HCT116 (cell line): ENCODE measurements around the gene SCGB1A1. TPM values are rescaled to one million over a fixed set of nuclear protein-coding genes. Genes with fewer than 3 reads are reported as not detected.

Experiments
- ATAC-seq: fragments of 200-7000 bp; cut with Tn5 transposase; 2 replicates; pipeline ENCODE4 v1.9.1; 2020; ENCODE audit warnings: mild to moderate bottlenecking, moderate library complexity
- BruUV-seq: library from RNA; stranded (reverse); fragments of 400-500 nt; replicated peaks from 2 replicates; lab custom pipeline; 2021; lab: Mats Ljungman, UMichigan
- CTCF ChIA-PET: fragments of 300-600 bp; sonication (Branson Sonifier 250); formaldehyde crosslinking; loops from one replicate; lab custom pipeline; 2021; ENCODE audit warnings: antibody characterized with exemption; lab: Charles Lee
- POLR2A ChIA-PET: fragments of 300-600, 350-600 bp; sonication (Branson Sonifier 250); formaldehyde crosslinking; loops from one replicate; lab custom pipeline; 2021; ENCODE audit warnings: antibody characterized with exemption; lab: Charles Lee
- RAD21 ChIA-PET, 2 experiments: fragments of 300-600 bp; sonication (Branson Sonifier 250); formaldehyde crosslinking; loops; one replicate each; lab custom pipeline; 2023; ENCODE audit warnings: low total read pairs in 2 of 2; ENCODE audit not compliant: uncharacterized antibody in 2 of 2, unreplicated experiment in 2 of 2, low non-redundant PET in 1 of 2; lab: Charles Lee
- DNase-seq: peaks from one replicate; pipeline ENCODE4 v3.0.0-alpha.2; 2010; ENCODE audit warnings: low read depth, low spot score
- H2AFZ ChIP-seq: fragments of 200-600 bp; shearing (Covaris generic), sonication (generic); 2 replicates; pipeline ENCODE4 v1.6.1; 2017; ENCODE audit warnings: low read depth, mixed run types, mixed read lengths, antibody characterized with exemption, low read length; ENCODE audit not compliant: poor library complexity, severe bottlenecking
- H3K27ac ChIP-seq: 2 replicates; pipeline ENCODE4 v1.5.1; 2012; ENCODE audit warnings: low read depth, low read length
- H3K27me3 ChIP-seq: fragments of 200-600 bp; sonication (generic); 2 replicates; pipeline ENCODE4 v1.6.1; 2016; ENCODE audit warnings: mixed run types, low read length, mixed read lengths; ENCODE audit not compliant: insufficient read depth
- H3K36me3 ChIP-seq, 2 experiments: fragments of 200-500 bp in 1 of 2; fragments of 200-600 bp in 1 of 2; sonication (Bioruptor generic) in 1 of 2; sonication (generic) in 1 of 2; 2 replicates each; pipeline versions ENCODE4 v1.5.1 to v1.6.1; 2014 to 2016; ENCODE audit warnings: low read length in 2 of 2, inconsistent platforms in 1 of 2, mixed read lengths in 1 of 2, mixed run types in 1 of 2; ENCODE audit not compliant: insufficient read depth in 2 of 2, control insufficient read depth in 1 of 2
- H3K4me1 ChIP-seq, 2 experiments: fragments of 200-600 bp in 1 of 2; sonication (generic) in 1 of 2; 2 replicates each; pipeline versions ENCODE4 v1.5.1 to v1.6.1; 2012 to 2017; ENCODE audit warnings: low read length in 2 of 2, inconsistent platforms in 1 of 2, mild to moderate bottlenecking in 1 of 2, mixed read lengths in 1 of 2, mixed run types in 1 of 2, moderate library complexity in 1 of 2; ENCODE audit not compliant: insufficient read depth in 2 of 2, control insufficient read depth in 1 of 2
- H3K4me2 ChIP-seq: fragments of 200-600 bp; sonication (generic); 2 replicates; pipeline ENCODE4 v1.6.1; 2017; ENCODE audit warnings: mixed run types, low read length, mixed read lengths
- H3K4me3 ChIP-seq, 2 experiments: fragments of 200-600 bp in 1 of 2; sonication (generic) in 1 of 2; replicated peaks in 1 of 2; 2 replicates each; pipeline ENCODE4 v1.5.1; 2011 to 2016; ENCODE audit warnings: low read length in 2 of 2, control low read depth in 1 of 2, low read depth in 1 of 2, mild to moderate bottlenecking in 1 of 2, mixed read lengths in 1 of 2, mixed run types in 1 of 2
- H3K79me2 ChIP-seq: fragments of 200-600 bp; sonication (generic); 2 replicates; pipeline ENCODE4 v1.6.1; 2017; ENCODE audit warnings: mild to moderate bottlenecking, mixed run types, low read length, moderate library complexity, mixed read lengths; ENCODE audit not compliant: insufficient read depth
- H3K9ac ChIP-seq: fragments of 200-600 bp; sonication (generic); 2 replicates; pipeline ENCODE4 v1.6.1; 2016; ENCODE audit warnings: low read length, mixed read lengths
- H3K9me2 ChIP-seq: fragments of 200-600 bp; sonication (generic), shearing (Covaris generic); 2 replicates; pipeline ENCODE4 v1.6.1; 2017; ENCODE audit warnings: mixed run types, mild to moderate bottlenecking, moderate library complexity; ENCODE audit not compliant: insufficient read depth
- H3K9me3 ChIP-seq, 2 experiments: fragments of 200-500 bp in 1 of 2; fragments of 200-600 bp in 1 of 2; sonication (Bioruptor generic) in 1 of 2; sonication (generic) in 1 of 2; 2 replicates each; pipeline ENCODE4 v1.6.1; 2014 to 2017; ENCODE audit warnings: low read length in 2 of 2, mixed read lengths in 2 of 2, inconsistent platforms in 1 of 2, low read depth in 1 of 2, mild to moderate bottlenecking in 1 of 2, mixed run types in 1 of 2, moderate library complexity in 1 of 2; ENCODE audit not compliant: control insufficient read depth in 1 of 2, insufficient read depth in 1 of 2
- H4K20me1 ChIP-seq: fragments of 200-600 bp; sonication (generic), shearing (Covaris generic); 2 replicates; pipeline ENCODE4 v1.6.1; 2017; ENCODE audit warnings: mixed run types, mild to moderate bottlenecking, moderate library complexity; ENCODE audit not compliant: insufficient read depth
- CEBPB ChIP-seq: IDR thresholded peaks from 2 replicates; pipeline ENCODE4 v1.6.1; 2012; ENCODE audit warnings: low read depth
- EGR1 ChIP-seq: IDR thresholded peaks from 2 replicates; pipeline ENCODE4 v1.6.1; 2012; ENCODE audit warnings: low read depth
- EZH2 ChIP-seq: fragments of 200-600 bp; sonication (generic); IDR thresholded peaks from 2 replicates; pipeline ENCODE4 v1.6.1; 2017; ENCODE audit warnings: antibody characterized with exemption, mixed run types
- EZH2phosphoT487 ChIP-seq: fragments of 200-600 bp; IDR thresholded peaks from 2 replicates; pipeline ENCODE4 v1.6.1; 2018; ENCODE audit warnings: antibody characterized with exemption, borderline replicate concordance
- FOSL1 ChIP-seq: IDR thresholded peaks from 2 replicates; pipeline ENCODE4 v1.6.1; 2012; ENCODE audit warnings: low read depth
- JUND ChIP-seq: IDR thresholded peaks from 2 replicates; pipeline ENCODE4 v1.6.1; 2012
- POLR2AphosphoS5 ChIP-seq: IDR thresholded peaks from 2 replicates; pipeline ENCODE4 v1.6.1; 2011; ENCODE audit warnings: mild to moderate bottlenecking, low read depth, low read length, moderate library complexity
- RAD21 ChIP-seq: IDR thresholded peaks from 2 replicates; pipeline ENCODE4 v1.6.1; 2012; ENCODE audit warnings: low read depth, mild to moderate bottlenecking
- SP1 ChIP-seq: IDR thresholded peaks from 2 replicates; pipeline ENCODE4 v1.6.1; 2012; ENCODE audit warnings: low read depth
- SRF ChIP-seq: IDR thresholded peaks from 2 replicates; pipeline ENCODE4 v1.6.1; 2012; ENCODE audit warnings: low read depth
- TCF7L2 ChIP-seq: IDR thresholded peaks from 2 replicates; pipeline ENCODE4 v1.7.0; 2011; ENCODE audit warnings: borderline replicate concordance, inconsistent platforms; ENCODE audit not compliant: insufficient read depth, insufficient read length; ENCODE audit errors: extremely low read depth
- ZBTB33 ChIP-seq: IDR thresholded peaks from 2 replicates; pipeline ENCODE4 v1.6.1; 2011; ENCODE audit warnings: mild to moderate bottlenecking, low read length, moderate library complexity; ENCODE audit not compliant: insufficient replicate concordance; ENCODE audit errors: extremely low read depth
- ZFX ChIP-seq: fragments of 450-650 bp; IDR thresholded peaks from 2 replicates; pipeline ENCODE4 v1.6.1; 2017
- ZNF274 ChIP-seq: fragments of 200-500 bp; sonication (Bioruptor generic); IDR thresholded peaks from 2 replicates; pipeline ENCODE4 v1.6.1; 2014; ENCODE audit warnings: mild to moderate bottlenecking, low read depth, low read length, inconsistent platforms
- intact Hi-C: fragments of 100-400 bp; cut with micrococcal nuclease; formaldehyde crosslinking; loops from 2 replicates; pipeline ENCODE4 v1.10.0; 2022
- total RNA-seq: library from RNA; stranded (reverse); gene quantifications from one replicate; pipeline ENCODE4 v1.2.1, GENCODE V29; 2021; ENCODE audit not compliant: unreplicated experiment
- TF ChIP-seq, protein P1 (sequence below): IDR thresholded peaks from 2 replicates; pipeline ENCODE4 v1.6.1; 2012; ENCODE audit warnings: low read depth
- TF ChIP-seq, protein P2 (sequence below): IDR thresholded peaks from 2 replicates; pipeline ENCODE4 v1.6.1; 2012
- TF ChIP-seq, protein P3 (sequence below): IDR thresholded peaks from 2 replicates; pipeline ENCODE4 v1.6.1; 2012

SCGB1A1 gene
- total RNA-seq, 1 experiment from 2014 or later, result 2.0 TPM

- TF ChIP-seq, protein P1, sequence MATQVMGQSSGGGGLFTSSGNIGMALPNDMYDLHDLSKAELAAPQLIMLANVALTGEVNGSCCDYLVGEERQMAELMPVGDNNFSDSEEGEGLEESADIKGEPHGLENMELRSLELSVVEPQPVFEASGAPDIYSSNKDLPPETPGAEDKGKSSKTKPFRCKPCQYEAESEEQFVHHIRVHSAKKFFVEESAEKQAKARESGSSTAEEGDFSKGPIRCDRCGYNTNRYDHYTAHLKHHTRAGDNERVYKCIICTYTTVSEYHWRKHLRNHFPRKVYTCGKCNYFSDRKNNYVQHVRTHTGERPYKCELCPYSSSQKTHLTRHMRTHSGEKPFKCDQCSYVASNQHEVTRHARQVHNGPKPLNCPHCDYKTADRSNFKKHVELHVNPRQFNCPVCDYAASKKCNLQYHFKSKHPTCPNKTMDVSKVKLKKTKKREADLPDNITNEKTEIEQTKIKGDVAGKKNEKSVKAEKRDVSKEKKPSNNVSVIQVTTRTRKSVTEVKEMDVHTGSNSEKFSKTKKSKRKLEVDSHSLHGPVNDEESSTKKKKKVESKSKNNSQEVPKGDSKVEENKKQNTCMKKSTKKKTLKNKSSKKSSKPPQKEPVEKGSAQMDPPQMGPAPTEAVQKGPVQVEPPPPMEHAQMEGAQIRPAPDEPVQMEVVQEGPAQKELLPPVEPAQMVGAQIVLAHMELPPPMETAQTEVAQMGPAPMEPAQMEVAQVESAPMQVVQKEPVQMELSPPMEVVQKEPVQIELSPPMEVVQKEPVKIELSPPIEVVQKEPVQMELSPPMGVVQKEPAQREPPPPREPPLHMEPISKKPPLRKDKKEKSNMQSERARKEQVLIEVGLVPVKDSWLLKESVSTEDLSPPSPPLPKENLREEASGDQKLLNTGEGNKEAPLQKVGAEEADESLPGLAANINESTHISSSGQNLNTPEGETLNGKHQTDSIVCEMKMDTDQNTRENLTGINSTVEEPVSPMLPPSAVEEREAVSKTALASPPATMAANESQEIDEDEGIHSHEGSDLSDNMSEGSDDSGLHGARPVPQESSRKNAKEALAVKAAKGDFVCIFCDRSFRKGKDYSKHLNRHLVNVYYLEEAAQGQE, result no peak
- no peak for TF ChIP-seq POLR2AphosphoS5
- TF ChIP-seq, protein P2, sequence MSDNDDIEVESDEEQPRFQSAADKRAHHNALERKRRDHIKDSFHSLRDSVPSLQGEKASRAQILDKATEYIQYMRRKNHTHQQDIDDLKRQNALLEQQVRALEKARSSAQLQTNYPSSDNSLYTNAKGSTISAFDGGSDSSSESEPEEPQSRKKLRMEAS, result no peak
Observed at GRCh38 chr11:62464655-62465054, 45.8 kb downstream of the SCGB1A1 start (continued).

DNA sequence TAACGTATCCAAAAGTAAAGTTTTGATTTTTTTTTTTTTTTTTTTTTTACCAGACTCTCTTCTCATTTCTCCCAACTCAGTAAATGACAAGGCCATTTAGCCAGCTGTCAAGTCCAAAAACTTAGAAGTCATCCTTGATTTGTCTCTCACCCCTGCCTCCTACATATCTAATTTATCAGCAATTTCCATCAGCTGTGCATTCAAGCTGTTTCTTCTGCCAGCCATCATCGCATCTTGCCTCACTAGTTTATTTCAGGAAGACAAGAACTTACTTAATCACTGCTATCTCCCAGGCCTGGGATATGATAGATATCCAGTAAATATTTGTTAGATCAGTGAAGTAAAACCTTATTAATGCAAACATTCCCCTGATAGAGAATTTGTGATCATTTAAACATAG is 47.6 kb downstream of the SCGB1A1 start:
- intact Hi-C loops, result no loop called here
- Histone ChIP-seq H3K27ac (no peak overlapping the region), H2AFZ (no peak overlapping the region), H3K4me2 (no peak overlapping the region), H3K79me2 (no peaks in the 10 kb centered on the region), H3K36me3 (no peaks in the 10 kb centered on the region), H3K4me1 (peaks cover 13 to 23% of the 10 kb centered on the region in 2 experiments), H3K9ac (no peak overlapping the region), H4K20me1 (no peaks in the 10 kb centered on the region), H3K9me2 (no peaks in the 10 kb centered on the region), H3K27me3 (no peaks in the 10 kb centered on the region), H3K9me3 (no peaks in the 10 kb centered on the region), H3K4me3 (no peak overlapping the region)
- DNase-seq (no peak), ATAC-seq (no peak)
- ChIA-PET RAD21 (no interaction called here), POLR2A (no interaction called here), CTCF (no interaction called here)
- no TSS peak for BruUV-seq
- TF ChIP-seq EZH2phosphoT487 (no peak), ZNF274 (no peak), JUND (no peak), ZFX (no peak), EZH2 (no peak), EGR1 (no peak), ZBTB33 (no peak), SRF (no peak), TCF7L2 (no peak), SP1 (no peak), FOSL1 (no peak), RAD21 (no peak), CEBPB (no peak)
- TF ChIP-seq, protein P3, sequence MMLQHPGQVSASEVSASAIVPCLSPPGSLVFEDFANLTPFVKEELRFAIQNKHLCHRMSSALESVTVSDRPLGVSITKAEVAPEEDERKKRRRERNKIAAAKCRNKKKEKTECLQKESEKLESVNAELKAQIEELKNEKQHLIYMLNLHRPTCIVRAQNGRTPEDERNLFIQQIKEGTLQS, result no peak
- TF ChIP-seq, protein P2, result no peak
